ENCODE measurements around the gene CATSPER3.

CATSPER3 gene

DNA sequence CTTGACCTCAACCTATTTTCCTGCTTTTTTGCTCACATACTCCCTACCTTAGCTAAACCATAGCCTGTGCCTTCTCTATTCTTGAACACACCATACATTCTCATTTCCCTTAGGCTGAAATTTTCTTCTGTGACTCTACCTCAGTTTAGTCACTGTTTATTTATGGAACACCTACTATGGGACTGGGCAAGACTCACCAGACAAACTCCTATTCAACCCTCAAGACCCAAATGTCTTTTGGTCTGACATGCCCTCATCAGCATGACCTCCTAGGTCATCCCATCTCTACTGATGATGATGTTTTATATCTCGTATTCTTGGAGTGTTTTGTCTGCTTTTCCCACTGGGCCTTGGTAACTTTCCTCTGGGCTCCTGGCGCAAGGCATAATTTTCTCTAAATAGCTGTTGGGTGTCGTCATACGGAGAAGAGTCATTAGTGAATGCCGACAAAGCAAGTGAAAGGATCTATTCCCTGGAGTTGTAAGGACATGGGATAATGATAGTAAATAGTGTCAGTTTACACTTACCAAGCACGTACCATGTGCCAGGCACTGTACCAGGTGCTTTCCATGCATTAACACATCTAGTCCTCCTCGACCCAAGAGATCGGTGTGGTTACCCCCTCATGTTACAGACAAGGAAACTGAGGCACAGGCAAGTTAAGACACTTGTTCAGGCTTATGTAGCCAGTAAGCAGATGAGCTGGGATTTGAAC, 88.8 kb downstream of the CATSPER3 start:
- H3K27me3 ChIP-seq (ENCODE audit: control insufficient read depth, insufficient read depth, low read length): no peaks in the 10 kb centered on the region

GRCh38 chr5:135057233-135057632, 89.5 kb downstream of the CATSPER3 start:
- no peaks in the 10 kb centered on the region for H3K36me3 ChIP-seq (ENCODE audit: control insufficient read depth, insufficient read depth, low read length)
- H3K27ac ChIP-seq (ENCODE audit: low read depth, low read length): no peak overlapping the region
- H3K4me1 ChIP-seq (ENCODE audit: control insufficient read depth, insufficient read depth, low read length): no peaks in the 10 kb centered on the region
- no peak overlapping the region for H3K9ac ChIP-seq (ENCODE audit: low read length)
- no peak overlapping the region for H3K4me3 ChIP-seq (ENCODE audit: low read length)
- H3K27me3 ChIP-seq (ENCODE audit: control insufficient read depth, insufficient read depth, low read length): no peaks in the 10 kb centered on the region

More for the DNA sequence above, 88.8 kb downstream of the CATSPER3 start:
- no peaks in the 10 kb centered on the region for H3K4me1 ChIP-seq (ENCODE audit: control insufficient read depth, insufficient read depth, low read length)
- no peaks in the 10 kb centered on the region for H3K36me3 ChIP-seq (ENCODE audit: control insufficient read depth, insufficient read depth, low read length)
- H3K9ac ChIP-seq (ENCODE audit: low read length): no peak overlapping the region
- no peak overlapping the region for H3K27ac ChIP-seq (ENCODE audit: low read depth, low read length)
- H3K4me3 ChIP-seq (ENCODE audit: low read length): no peak overlapping the region

GRCh38 chr5:135058331-135058732, 90.6 kb downstream of the CATSPER3 start:
- H3K4me3 ChIP-seq (ENCODE audit: low read length): no peak overlapping the region
- H3K9ac ChIP-seq (ENCODE audit: low read length): no peak overlapping the region
- H3K4me1 ChIP-seq (ENCODE audit: control insufficient read depth, insufficient read depth, low read length): no peaks in the 10 kb centered on the region
- H3K36me3 ChIP-seq (ENCODE audit: control insufficient read depth, insufficient read depth, low read length): no peaks in the 10 kb centered on the region
- H3K27ac ChIP-seq (ENCODE audit: low read depth, low read length): no peak overlapping the region
- no peaks in the 10 kb centered on the region for H3K27me3 ChIP-seq (ENCODE audit: control insufficient read depth, insufficient read depth, low read length)

- Histone ChIP-seq H3K4me3 (ENCODE audit: low read length) (no peak overlapping the region), H3K9ac (ENCODE audit: low read length) (no peak overlapping the region), H3K27me3 (ENCODE audit: control insufficient read depth, insufficient read depth, low read length) (no peaks in the 10 kb centered on the region), H3K4me1 (ENCODE audit: control insufficient read depth, insufficient read depth, low read length) (no peaks in the 10 kb centered on the region), H3K27ac (ENCODE audit: low read depth, low read length) (no peak overlapping the region), H3K36me3 (ENCODE audit: control insufficient read depth, insufficient read depth, low read length) (no peaks in the 10 kb centered on the region)
These were observed 91.6 kb downstream of the CATSPER3 start for GRCh38 chr5:135059000-135059923.

DNA sequence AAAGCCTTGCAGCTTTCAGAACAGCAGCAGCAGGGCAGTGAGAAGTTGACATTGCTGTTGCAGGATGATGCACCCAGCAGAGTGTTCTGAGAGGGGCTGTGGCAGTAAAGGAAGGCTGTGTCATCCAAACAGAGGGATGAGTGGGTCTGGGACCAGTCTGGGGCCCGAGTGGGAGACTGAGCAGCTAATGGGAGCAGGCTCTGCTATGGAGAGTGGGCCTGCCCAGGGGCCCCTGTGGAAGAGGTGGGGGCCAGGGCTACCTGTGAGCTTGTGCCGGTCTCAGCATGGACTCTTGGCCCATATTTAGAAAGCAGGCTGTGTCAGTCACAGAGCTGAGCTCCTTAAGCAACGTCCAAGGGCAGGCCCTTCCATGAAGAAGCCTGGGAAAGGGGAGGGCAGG, 92.3 kb downstream of the CATSPER3 start:
- Histone ChIP-seq H3K9ac (ENCODE audit: low read length) (no peak overlapping the region), H3K4me3 (ENCODE audit: low read length) (no peak overlapping the region), H3K4me1 (ENCODE audit: control insufficient read depth, insufficient read depth, low read length) (no peaks in the 10 kb centered on the region), H3K27me3 (ENCODE audit: control insufficient read depth, insufficient read depth, low read length) (no peaks in the 10 kb centered on the region), H3K27ac (ENCODE audit: low read depth, low read length) (no peak overlapping the region), H3K36me3 (ENCODE audit: control insufficient read depth, insufficient read depth, low read length) (no peaks in the 10 kb centered on the region)

DNA sequence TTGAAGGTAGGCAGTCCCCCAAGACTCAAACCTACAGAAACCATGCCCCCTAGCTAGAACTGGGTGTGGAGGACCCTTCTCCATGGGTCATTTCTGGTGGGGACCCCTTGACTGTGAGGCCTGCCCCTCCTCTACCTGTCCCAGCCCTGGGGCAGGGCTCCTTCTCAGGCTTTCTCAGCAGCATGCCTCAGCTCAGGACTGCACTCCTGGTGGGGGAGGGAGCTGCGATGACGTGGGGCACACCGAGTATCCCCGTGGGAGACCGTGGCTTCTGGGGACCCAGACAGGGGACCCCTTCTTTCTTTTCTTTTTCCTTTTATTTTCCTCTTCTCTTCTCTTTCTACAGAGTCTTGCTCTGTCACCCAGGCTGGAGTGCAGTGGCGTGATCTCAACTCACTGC, 93.3 kb downstream of the CATSPER3 start:
- H3K4me1 ChIP-seq (ENCODE audit: control insufficient read depth, insufficient read depth, low read length): no peaks in the 10 kb centered on the region
- no peaks in the 10 kb centered on the region for H3K36me3 ChIP-seq (ENCODE audit: control insufficient read depth, insufficient read depth, low read length)
- H3K27me3 ChIP-seq (ENCODE audit: control insufficient read depth, insufficient read depth, low read length): no peaks in the 10 kb centered on the region
- H3K27ac ChIP-seq (ENCODE audit: low read depth, low read length): no peak overlapping the region
- H3K9ac ChIP-seq (ENCODE audit: low read length): no peak overlapping the region
- no peak overlapping the region for H3K4me3 ChIP-seq (ENCODE audit: low read length)

All from rectal smooth muscle tissue (tissue), 1 donor.